GM12891 (cell line): ENCODE data around the gene SLC2A2.
"Not testable (repeated sequence)": the region's sequence is repeated elsewhere in the genome, so short reads cannot be mapped to it uniquely, and the experiment has no call there.

Experiments used
- POLR2A ChIP-seq: IDR thresholded peaks from 2 replicates; pipeline ENCODE4 v1.6.1; 2011; ENCODE audit warnings: low read depth, low read length, control low read depth
- POLR2AphosphoS5 ChIP-seq: IDR thresholded peaks from 2 replicates; pipeline ENCODE4 v1.6.1; 2011; ENCODE audit warnings: low read depth, low read length, control low read depth
- SPI1 ChIP-seq: IDR thresholded peaks from 2 replicates; pipeline ENCODE4 v1.6.1; 2011; ENCODE audit warnings: low read depth, low read length, control low read depth
- TAF1 ChIP-seq: IDR thresholded peaks from 2 replicates; pipeline ENCODE4 v1.6.1; 2011; ENCODE audit warnings: low read depth, low read length, control low read depth

GRCh38 chr3:170972917-170973316 is 53.6 kb downstream of the SLC2A2 start:
- TF ChIP-seq TAF1, POLR2A, POLR2AphosphoS5, SPI1: not testable (repeated sequence)
